SK-N-SH (cell line): Measurements from ENCODE around the gene ARHGAP29. TPM values are rescaled to one million over a fixed set of nuclear protein-coding genes. Genes with fewer than 3 reads are reported as not detected.

Experiments
- CTCF ChIA-PET: fragments of 300-600, 350-600 bp; formaldehyde crosslinking; extraction: SDS; loops from one replicate; lab custom pipeline; 2021; lab: Yijun Ruan, JAX
- POLR2A ChIA-PET: fragments of 350-600 bp; sonication (Branson Sonifier 250); formaldehyde crosslinking; extraction: SDS; loops from one replicate; lab custom pipeline; 2020; ENCODE audit warnings: antibody characterized with exemption, inconsistent platforms; lab: Yijun Ruan, JAX
- DNase-seq: peaks from one replicate; pipeline ENCODE4 v3.0.0; 2012
- H2AFZ ChIP-seq: fragments of 200-600 bp; sonication (generic); 2 replicates; pipeline ENCODE4 v1.8.1; 2016; ENCODE audit warnings: antibody characterized with exemption, mild to moderate bottlenecking, low read depth
- H3F3A ChIP-seq: fragments of 200-600 bp; sonication (generic); replicated peaks from 2 replicates; pipeline ENCODE3; 2016; ENCODE audit warnings: antibody characterized with exemption, mild to moderate bottlenecking; ENCODE audit not compliant: insufficient read depth
- H3K27ac ChIP-seq, 2 experiments: fragments of 200-500 bp in 1 of 2; fragments of 200-600 bp in 1 of 2; sonication (Bioruptor generic) in 1 of 2; sonication (generic), shearing (Covaris generic) in 1 of 2; 2 replicates each; pipeline versions ENCODE4 v1.5.1 to v1.6.1; 2014 to 2016; ENCODE audit warnings: low read depth in 2 of 2, inconsistent platforms in 1 of 2, low read length in 1 of 2, mild to moderate bottlenecking in 1 of 2, mixed read lengths in 1 of 2
- H3K27me3 ChIP-seq: fragments of 200-600 bp; sonication (generic), shearing (Covaris generic); 2 replicates; pipeline ENCODE4 v1.6.1; 2016; ENCODE audit warnings: mixed run types; ENCODE audit not compliant: insufficient read depth
- H3K36me3 ChIP-seq, 2 experiments: fragments of 200-500 bp in 1 of 2; fragments of 200-600 bp in 1 of 2; sonication (Bioruptor generic) in 1 of 2; sonication (generic) in 1 of 2; replicated peaks in 1 of 2; 2 replicates each; pipeline versions ENCODE3 to v1.5.1; 2014 to 2016; ENCODE audit warnings: low read length in 1 of 2, mild to moderate bottlenecking in 1 of 2; ENCODE audit not compliant: insufficient read depth in 2 of 2, control insufficient read depth in 1 of 2
- H3K4me1 ChIP-seq, 2 experiments: fragments of 200-500 bp in 1 of 2; fragments of 200-600 bp in 1 of 2; sonication (Bioruptor generic) in 1 of 2; sonication (generic), shearing (Covaris generic) in 1 of 2; 2 replicates each; pipeline versions ENCODE4 v1.5.1 to v1.6.1; 2014 to 2016; ENCODE audit warnings: low read depth in 1 of 2, low read length in 1 of 2, mixed run types in 1 of 2; ENCODE audit not compliant: insufficient read depth in 2 of 2, control insufficient read depth in 1 of 2
- H3K4me2 ChIP-seq: fragments of 200-600 bp; sonication (generic), shearing (Covaris generic); 2 replicates; pipeline ENCODE4 v1.6.1; 2017; ENCODE audit warnings: mixed run types
- H3K4me3 ChIP-seq, 2 experiments: fragments of 200-500 bp in 1 of 2; fragments of 200-600 bp in 1 of 2; sonication (Bioruptor generic) in 1 of 2; sonication (generic), shearing (Covaris generic) in 1 of 2; 2 replicates each; pipeline versions ENCODE4 v1.5.1 to v1.8.1; 2014 to 2016; ENCODE audit warnings: low read depth in 2 of 2, inconsistent platforms in 1 of 2, low read length in 1 of 2, mild to moderate bottlenecking in 1 of 2, mixed read lengths in 1 of 2, moderate library complexity in 1 of 2
- H3K79me2 ChIP-seq: fragments of 200-600 bp; sonication (generic); 2 replicates; pipeline ENCODE4 v1.8.1; 2017; ENCODE audit warnings: mild to moderate bottlenecking; ENCODE audit not compliant: insufficient read depth
- H3K9ac ChIP-seq: fragments of 200-600 bp; sonication (generic); 2 replicates; pipeline ENCODE4 v1.6.1; 2017; ENCODE audit warnings: mixed run types
- H3K9me2 ChIP-seq: fragments of 200-600 bp; sonication (generic); 2 replicates; pipeline ENCODE4 v1.6.1; 2017; ENCODE audit warnings: mixed run types
- H3K9me3 ChIP-seq: fragments of 200-600 bp; sonication (generic); 2 replicates; pipeline ENCODE4 v1.6.1; 2017; ENCODE audit warnings: mixed run types, mild to moderate bottlenecking, moderate library complexity
- H4K20me1 ChIP-seq: fragments of 200-600 bp; sonication (generic); 2 replicates; pipeline ENCODE4 v1.6.1; 2017; ENCODE audit warnings: mild to moderate bottlenecking, mixed run types; ENCODE audit not compliant: insufficient read depth
- EZH2phosphoT487 ChIP-seq: fragments of 200-600 bp; sonication (generic); IDR thresholded peaks from 2 replicates; pipeline ENCODE4 v1.6.1; 2017; ENCODE audit warnings: low read depth, mixed run types, mild to moderate bottlenecking, antibody characterized with exemption, moderate library complexity, borderline replicate concordance
- FOXM1 ChIP-seq: IDR thresholded peaks from 2 replicates; pipeline ENCODE4 v1.4.0; 2012; ENCODE audit warnings: low read depth, mild to moderate bottlenecking
- GATA2 ChIP-seq: sonication (generic); formaldehyde crosslinking; IDR thresholded peaks from 2 replicates; pipeline ENCODE4 v1.5.0; 2020; ENCODE audit warnings: mild to moderate bottlenecking, missing genetic modification reagents
- MEF2A ChIP-seq: IDR thresholded peaks from 2 replicates; pipeline ENCODE4 v1.4.0; 2012; ENCODE audit warnings: low read depth, borderline replicate concordance
- MXI1 ChIP-seq: IDR thresholded peaks from 2 replicates; pipeline ENCODE4 v1.6.1; 2012; ENCODE audit warnings: mild to moderate bottlenecking, low read depth, low read length, improper control_type of control experiment
- RCOR1 ChIP-seq: fragments of 150-350 bp; IDR thresholded peaks from 2 replicates; pipeline ENCODE4 v1.6.1; 2017; ENCODE audit warnings: antibody characterized with exemption, low read length
- RXRA ChIP-seq: IDR thresholded peaks from 2 replicates; pipeline ENCODE4 v1.4.0; 2012; ENCODE audit warnings: low read depth, mild to moderate bottlenecking, borderline replicate concordance
- SIN3A ChIP-seq: IDR thresholded peaks from 2 replicates; pipeline ENCODE4 v1.6.1; 2012; ENCODE audit warnings: low read depth, mild to moderate bottlenecking, low read length, moderate library complexity, borderline replicate concordance
- SMC3 ChIP-seq: IDR thresholded peaks from 2 replicates; pipeline ENCODE4 v1.6.1; 2012; ENCODE audit warnings: low read depth, low read length, improper control_type of control experiment
- TAF1 ChIP-seq: IDR thresholded peaks from 2 replicates; pipeline ENCODE4 v1.6.1; 2012; ENCODE audit warnings: low read depth, mild to moderate bottlenecking, low read length, moderate library complexity, borderline replicate concordance
- YY1 ChIP-seq: IDR thresholded peaks from 2 replicates; pipeline ENCODE4 v1.4.0; 2012; ENCODE audit warnings: low read depth, mild to moderate bottlenecking
- WGBS: methylation state at CpG from one replicate; pipeline ENCODE4 v1.1.6; 2017; ENCODE audit warnings: low lambda C conversion rate; 5-methylcytosine and 5-hydroxymethylcytosine counted together
- polyA plus RNA-seq, 3 experiments: library from polyadenylated mRNA; depleted of rRNA; stranded (reverse); fragments of >200 nt; gene quantifications; 2 replicates each; pipeline ENCODE4 v1.2.3, GENCODE V29; 2012
- TF ChIP-seq, protein P1 (sequence below): IDR thresholded peaks from 2 replicates; pipeline ENCODE4 v1.6.1; 2012; ENCODE audit warnings: mild to moderate bottlenecking, low read depth, low read length, moderate library complexity
- TF ChIP-seq, protein P2 (sequence below): fragments of 150-350 bp; IDR thresholded peaks from 2 replicates; pipeline ENCODE4 v1.6.1; 2017; ENCODE audit warnings: antibody characterized with exemption, low read length, low read depth, borderline replicate concordance
- TF ChIP-seq, protein P3 (sequence below): fragments of 200-600 bp; sonication (generic); IDR thresholded peaks from 2 replicates; pipeline ENCODE4 v1.6.1; 2017; ENCODE audit warnings: antibody characterized with exemption, mild to moderate bottlenecking, moderate library complexity
- TF ChIP-seq, protein P4 (sequence below): fragments of 150-350 bp; IDR thresholded peaks from 2 replicates; pipeline ENCODE4 v1.6.1; 2016; ENCODE audit warnings: mild to moderate bottlenecking, low read depth, low read length

Gene ARHGAP29
- polyA plus RNA-seq, 1 of the 3 experiments (the other 2 are of a cell fraction): 20.1 TPM

DNA sequence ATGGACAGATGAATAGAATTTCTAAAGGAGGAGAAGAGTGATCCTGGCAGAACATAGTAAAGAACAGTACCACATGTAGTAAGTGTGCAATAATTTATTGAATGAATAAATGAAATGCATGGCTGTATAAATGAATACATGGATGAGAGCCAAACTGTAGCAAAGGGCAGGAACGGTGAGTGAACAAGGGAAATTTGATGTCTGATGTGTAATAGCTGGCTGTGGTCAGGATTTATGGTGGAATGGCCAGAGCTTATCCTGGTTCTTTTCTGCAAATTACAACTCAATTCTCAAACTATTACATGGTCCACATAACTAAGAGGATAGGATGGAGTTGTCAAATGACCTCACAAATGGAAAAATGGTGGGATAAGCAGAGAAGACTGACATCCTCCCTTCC lies 43.2 kb upstream of the ARHGAP29 start (continued):
- TF ChIP-seq, protein P1, sequence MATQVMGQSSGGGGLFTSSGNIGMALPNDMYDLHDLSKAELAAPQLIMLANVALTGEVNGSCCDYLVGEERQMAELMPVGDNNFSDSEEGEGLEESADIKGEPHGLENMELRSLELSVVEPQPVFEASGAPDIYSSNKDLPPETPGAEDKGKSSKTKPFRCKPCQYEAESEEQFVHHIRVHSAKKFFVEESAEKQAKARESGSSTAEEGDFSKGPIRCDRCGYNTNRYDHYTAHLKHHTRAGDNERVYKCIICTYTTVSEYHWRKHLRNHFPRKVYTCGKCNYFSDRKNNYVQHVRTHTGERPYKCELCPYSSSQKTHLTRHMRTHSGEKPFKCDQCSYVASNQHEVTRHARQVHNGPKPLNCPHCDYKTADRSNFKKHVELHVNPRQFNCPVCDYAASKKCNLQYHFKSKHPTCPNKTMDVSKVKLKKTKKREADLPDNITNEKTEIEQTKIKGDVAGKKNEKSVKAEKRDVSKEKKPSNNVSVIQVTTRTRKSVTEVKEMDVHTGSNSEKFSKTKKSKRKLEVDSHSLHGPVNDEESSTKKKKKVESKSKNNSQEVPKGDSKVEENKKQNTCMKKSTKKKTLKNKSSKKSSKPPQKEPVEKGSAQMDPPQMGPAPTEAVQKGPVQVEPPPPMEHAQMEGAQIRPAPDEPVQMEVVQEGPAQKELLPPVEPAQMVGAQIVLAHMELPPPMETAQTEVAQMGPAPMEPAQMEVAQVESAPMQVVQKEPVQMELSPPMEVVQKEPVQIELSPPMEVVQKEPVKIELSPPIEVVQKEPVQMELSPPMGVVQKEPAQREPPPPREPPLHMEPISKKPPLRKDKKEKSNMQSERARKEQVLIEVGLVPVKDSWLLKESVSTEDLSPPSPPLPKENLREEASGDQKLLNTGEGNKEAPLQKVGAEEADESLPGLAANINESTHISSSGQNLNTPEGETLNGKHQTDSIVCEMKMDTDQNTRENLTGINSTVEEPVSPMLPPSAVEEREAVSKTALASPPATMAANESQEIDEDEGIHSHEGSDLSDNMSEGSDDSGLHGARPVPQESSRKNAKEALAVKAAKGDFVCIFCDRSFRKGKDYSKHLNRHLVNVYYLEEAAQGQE: no peak
- TF ChIP-seq TAF1 (no peak), SIN3A (no peak), SMC3 (no peak)
- TF ChIP-seq, all 33 proteins: peak for 0

DNA sequence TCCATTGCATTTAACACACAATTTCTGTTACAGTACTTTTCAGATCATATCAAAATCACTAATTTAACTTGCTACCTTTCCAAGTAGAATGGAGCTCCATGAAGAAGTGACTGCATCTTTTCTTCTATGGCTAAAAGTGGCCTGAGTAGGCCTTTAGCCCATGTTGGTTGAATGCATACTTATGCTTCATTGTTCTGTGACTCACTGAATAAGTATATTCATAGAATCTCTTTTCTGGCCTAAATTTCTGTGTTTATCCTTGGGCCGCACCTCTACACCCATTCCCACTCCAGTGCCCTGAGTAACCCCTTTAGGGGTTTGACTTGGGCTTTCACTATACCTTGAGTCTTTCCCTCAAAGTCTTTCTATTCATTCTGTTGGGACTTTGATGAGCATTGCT lies 42.1 kb upstream of the ARHGAP29 start:
- WGBS: 89% methylated on average over 1 of the region's 1 CpG
- DNase-seq: no peak
- H3F3A ChIP-seq: no peaks in the 10 kb centered on the region
- no peaks in the 10 kb centered on the region for H4K20me1 ChIP-seq
- no peak overlapping the region for H3K4me2 ChIP-seq
- CTCF ChIA-PET: interaction anchor here (1.0 kb wide), 1 partner anchor 52 kb away, joined by 3 read pairs; no protein-coding TSS in a partner anchor
- no peak overlapping the region for H2AFZ ChIP-seq
- H3K79me2 ChIP-seq: no peaks in the 10 kb centered on the region
- H3K36me3 ChIP-seq: no peaks in the 10 kb centered on the region
- H3K4me1 ChIP-seq: peaks cover 4 to 21% of the 10 kb centered on the region in 2 experiments; a peak in 2 of 4 replicates
- no peaks in the 10 kb centered on the region for H3K9me3 ChIP-seq
- TF ChIP-seq FOXM1 (no peak), EZH2phosphoT487 (no peak), MEF2A (no peak), RXRA (no peak), RCOR1 (no peak), YY1 (no peak), GATA2 (no peak), MXI1 (no peak)
- TF ChIP-seq, protein P2, sequence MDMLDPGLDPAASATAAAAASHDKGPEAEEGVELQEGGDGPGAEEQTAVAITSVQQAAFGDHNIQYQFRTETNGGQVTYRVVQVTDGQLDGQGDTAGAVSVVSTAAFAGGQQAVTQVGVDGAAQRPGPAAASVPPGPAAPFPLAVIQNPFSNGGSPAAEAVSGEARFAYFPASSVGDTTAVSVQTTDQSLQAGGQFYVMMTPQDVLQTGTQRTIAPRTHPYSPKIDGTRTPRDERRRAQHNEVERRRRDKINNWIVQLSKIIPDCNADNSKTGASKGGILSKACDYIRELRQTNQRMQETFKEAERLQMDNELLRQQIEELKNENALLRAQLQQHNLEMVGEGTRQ: no peak
- TF ChIP-seq, protein P3, sequence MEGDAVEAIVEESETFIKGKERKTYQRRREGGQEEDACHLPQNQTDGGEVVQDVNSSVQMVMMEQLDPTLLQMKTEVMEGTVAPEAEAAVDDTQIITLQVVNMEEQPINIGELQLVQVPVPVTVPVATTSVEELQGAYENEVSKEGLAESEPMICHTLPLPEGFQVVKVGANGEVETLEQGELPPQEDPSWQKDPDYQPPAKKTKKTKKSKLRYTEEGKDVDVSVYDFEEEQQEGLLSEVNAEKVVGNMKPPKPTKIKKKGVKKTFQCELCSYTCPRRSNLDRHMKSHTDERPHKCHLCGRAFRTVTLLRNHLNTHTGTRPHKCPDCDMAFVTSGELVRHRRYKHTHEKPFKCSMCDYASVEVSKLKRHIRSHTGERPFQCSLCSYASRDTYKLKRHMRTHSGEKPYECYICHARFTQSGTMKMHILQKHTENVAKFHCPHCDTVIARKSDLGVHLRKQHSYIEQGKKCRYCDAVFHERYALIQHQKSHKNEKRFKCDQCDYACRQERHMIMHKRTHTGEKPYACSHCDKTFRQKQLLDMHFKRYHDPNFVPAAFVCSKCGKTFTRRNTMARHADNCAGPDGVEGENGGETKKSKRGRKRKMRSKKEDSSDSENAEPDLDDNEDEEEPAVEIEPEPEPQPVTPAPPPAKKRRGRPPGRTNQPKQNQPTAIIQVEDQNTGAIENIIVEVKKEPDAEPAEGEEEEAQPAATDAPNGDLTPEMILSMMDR: no peak
- TF ChIP-seq, protein P4, sequence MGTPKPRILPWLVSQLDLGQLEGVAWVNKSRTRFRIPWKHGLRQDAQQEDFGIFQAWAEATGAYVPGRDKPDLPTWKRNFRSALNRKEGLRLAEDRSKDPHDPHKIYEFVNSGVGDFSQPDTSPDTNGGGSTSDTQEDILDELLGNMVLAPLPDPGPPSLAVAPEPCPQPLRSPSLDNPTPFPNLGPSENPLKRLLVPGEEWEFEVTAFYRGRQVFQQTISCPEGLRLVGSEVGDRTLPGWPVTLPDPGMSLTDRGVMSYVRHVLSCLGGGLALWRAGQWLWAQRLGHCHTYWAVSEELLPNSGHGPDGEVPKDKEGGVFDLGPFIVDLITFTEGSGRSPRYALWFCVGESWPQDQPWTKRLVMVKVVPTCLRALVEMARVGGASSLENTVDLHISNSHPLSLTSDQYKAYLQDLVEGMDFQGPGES: no peak
- TF ChIP-seq, all 33 proteins: peak for 0
- POLR2A ChIA-PET: no interaction called here
- Histone ChIP-seq H3K27ac (no peak overlapping the region), H3K4me3 (no peak overlapping the region), H3K9me2 (no peaks in the 10 kb centered on the region), H3K27me3 (no peaks in the 10 kb centered on the region), H3K9ac (no peak overlapping the region)
